HepG2 (cell line): ENCODE data around the gene CARHSP1. TPM values are rescaled to one million over a fixed set of nuclear protein-coding genes. Genes with fewer than 3 reads are reported as not detected.
A peak's percentile ranks its signal among the peaks of the same experiment; 100 is the strongest.

Source experiments
- FOXC1 ChIP-seq: sonication (generic); formaldehyde crosslinking; IDR thresholded peaks from 2 replicates; pipeline ENCODE4 v1.8.0; 2022; ENCODE audit warnings: mild to moderate bottlenecking, missing genetic modification reagents, borderline replicate concordance
- GTF2F1 ChIP-seq: fragments of 150-350 bp; IDR thresholded peaks from 2 replicates; pipeline ENCODE4 v1.6.1; 2014; ENCODE audit warnings: low read length
- LBX2 ChIP-seq: sonication (generic); formaldehyde crosslinking; IDR thresholded peaks from 2 replicates; pipeline ENCODE4 v1.5.0; 2020; ENCODE audit warnings: missing genetic modification reagents, mild to moderate bottlenecking, borderline replicate concordance
- MAF1 ChIP-seq: sonication (generic); formaldehyde crosslinking; IDR thresholded peaks from 2 replicates; pipeline ENCODE4 v1.5.0; 2020; ENCODE audit warnings: missing genetic modification reagents, borderline replicate concordance
- MTA1 ChIP-seq: sonication (generic); formaldehyde crosslinking; IDR thresholded peaks from 2 replicates; pipeline ENCODE4 v1.4.0; 2020; ENCODE audit warnings: missing genetic modification reagents, mild to moderate bottlenecking, borderline replicate concordance
- MZF1 ChIP-seq: sonication (generic); formaldehyde crosslinking; IDR thresholded peaks from 2 replicates; pipeline ENCODE4 v1.8.1; 2023; ENCODE audit warnings: mild to moderate bottlenecking, missing genetic modification reagents, borderline replicate concordance
- NAIF1 ChIP-seq: sonication (generic); formaldehyde crosslinking; IDR thresholded peaks from 2 replicates; pipeline ENCODE4 v1.5.0; 2020; ENCODE audit warnings: mild to moderate bottlenecking, missing genetic modification reagents, borderline replicate concordance
- NR2F2 ChIP-seq: IDR thresholded peaks from 2 replicates; pipeline ENCODE4 v1.6.1; 2012; ENCODE audit warnings: low read depth, inconsistent platforms, borderline replicate concordance
- SCMH1 ChIP-seq: sonication (generic); formaldehyde crosslinking; IDR thresholded peaks from 2 replicates; pipeline ENCODE4 v1.9.0; 2021; ENCODE audit warnings: missing genetic modification reagents, mild to moderate bottlenecking, borderline replicate concordance
- SRSF4 ChIP-seq: fragments of 200-400 bp; formaldehyde crosslinking; IDR thresholded peaks from one replicate; pipeline ENCODE4 v1.6.1; 2018; ENCODE audit warnings: mild to moderate bottlenecking, low read depth, low read length, moderate library complexity; ENCODE audit not compliant: poor library complexity, severe bottlenecking
- USF2 ChIP-seq, 2 experiments: sonication (generic) in 1 of 2; formaldehyde crosslinking in 1 of 2; IDR thresholded peaks; 2 replicates each; pipeline versions ENCODE4 v1.5.1 to v1.6.1; 2011 to 2020; ENCODE audit warnings: borderline replicate concordance in 1 of 2, low read depth in 1 of 2, low read length in 1 of 2, mild to moderate bottlenecking in 1 of 2, missing genetic modification reagents in 1 of 2, moderate library complexity in 1 of 2
- WIZ ChIP-seq: sonication (generic); formaldehyde crosslinking; IDR thresholded peaks from 2 replicates; pipeline ENCODE4 v1.5.1; 2020; ENCODE audit warnings: mild to moderate bottlenecking, missing genetic modification reagents
- YEATS4 ChIP-seq: sonication (generic); formaldehyde crosslinking; IDR thresholded peaks from 2 replicates; pipeline ENCODE4 v1.4.0; 2020; ENCODE audit warnings: missing genetic modification reagents, borderline replicate concordance
- ZBTB3 ChIP-seq: sonication (generic); formaldehyde crosslinking; IDR thresholded peaks from 2 replicates; pipeline ENCODE4 v1.4.0; 2020; ENCODE audit warnings: low read depth, mild to moderate bottlenecking, moderate library complexity, missing genetic modification reagents, borderline replicate concordance
- ZNF235 ChIP-seq: sonication (generic); formaldehyde crosslinking; IDR thresholded peaks from 2 replicates; pipeline ENCODE4 v1.8.1; 2023; ENCODE audit warnings: mild to moderate bottlenecking, missing genetic modification reagents, borderline replicate concordance
- ZNF282 ChIP-seq: fragments of 450-650 bp; IDR thresholded peaks from 2 replicates; pipeline ENCODE4 v1.6.1; 2018; ENCODE audit not compliant: partially characterized antibody
- ZNF317 ChIP-seq: sonication (generic); formaldehyde crosslinking; IDR thresholded peaks from 2 replicates; pipeline ENCODE4 v1.5.0; 2020; ENCODE audit warnings: mild to moderate bottlenecking, missing genetic modification reagents
- ZNF414 ChIP-seq: sonication (generic); formaldehyde crosslinking; IDR thresholded peaks from 2 replicates; pipeline ENCODE4 v1.5.0; 2020; ENCODE audit warnings: missing genetic modification reagents
- ZNF546 ChIP-seq: sonication (generic); formaldehyde crosslinking; conservative IDR thresholded peaks from 2 replicates; pipeline ENCODE4 v1.8.1; 2023; ENCODE audit warnings: mild to moderate bottlenecking, missing genetic modification reagents
- ZNF629 ChIP-seq: sonication (generic); formaldehyde crosslinking; conservative IDR thresholded peaks from 2 replicates; pipeline ENCODE4 v1.5.0; 2020; ENCODE audit warnings: missing genetic modification reagents
- ZNF691 ChIP-seq: sonication (generic); formaldehyde crosslinking; IDR thresholded peaks from 2 replicates; pipeline ENCODE4 v1.4.0; 2020; ENCODE audit warnings: missing genetic modification reagents, low read depth, mild to moderate bottlenecking, borderline replicate concordance
- ZSCAN12 ChIP-seq: sonication (generic); formaldehyde crosslinking; IDR thresholded peaks from 2 replicates; pipeline ENCODE4 v1.9.0; 2021; ENCODE audit warnings: mild to moderate bottlenecking, missing genetic modification reagents
- polyA plus RNA-seq, 8 experiments: library from polyadenylated mRNA; depleted of rRNA in 3 of 8; stranded (reverse) in 7 of 8; unstranded in 1 of 8; fragments of >200 nt; fragmentation: Illumina TruSeq in 4 of 8; extraction: Trizol in 4 of 8; gene quantifications; 2 replicates each; pipeline versions ENCODE4 v1.2.1 to v1.2.3, GENCODE V29; 2011 to 2016; ENCODE audit warnings: low read depth in 4 of 8, missing spikeins in 1 of 8, mixed read lengths in 1 of 8; ENCODE audit not compliant: insufficient read depth in 1 of 8
- total RNA-seq, 5 experiments: library from RNA; depleted of rRNA; stranded (reverse); fragments of >200 nt; fragmentation: Illumina TruSeq; extraction: Trizol; gene quantifications; 2 replicates each; pipeline ENCODE4 v1.2.3, GENCODE V29; 2016; ENCODE audit warnings: low read depth in 1 of 5

Gene CARHSP1
- total and polyA plus RNA-seq, 2 of the 13 experiments (the other 11 are each of a cell fraction or from before 2014, with no cell fraction given) = 173 to 345 TPM

GRCh38 chr16:8869212-8869987 is 594 bp upstream of the CARHSP1 start (continued):
- TF ChIP-seq ZNF414 (CRISPR knock-in tag) (no peak), WIZ (CRISPR knock-in tag) (0 out of 2 replicates have a peak, but pooled peaks have one; percentile 23), ZNF317 (CRISPR knock-in tag) (no peak; the same call in none of the 2 replicates), MTA1 (CRISPR knock-in tag) (peak; percentile 80; the same call in 1 of the 2 replicates), ZNF629 (CRISPR knock-in tag) (no peak), GTF2F1 (no peak), ZBTB3 (CRISPR knock-in tag) (peak; percentile 46; the same call in 1 of the 2 replicates), ZNF691 (CRISPR knock-in tag) (peak; percentile 65; the same call in 1 of the 2 replicates), ZNF546 (CRISPR knock-in tag) (no peak), MAF1 (CRISPR knock-in tag) (0 out of 2 replicates have a peak, but pooled peaks have one; percentile 25), FOXC1 (no peak; the same call in 1 of the 2 replicates), ZNF235 (CRISPR knock-in tag) (no peak), SRSF4 (no peak), ZNF282 (no peak), YEATS4 (CRISPR knock-in tag) (peak; percentile 39; the same call in 1 of the 2 replicates), NR2F2 (no peak), SCMH1 (CRISPR knock-in tag) (no peak), MZF1 (CRISPR knock-in tag) (no peak), LBX2 (CRISPR knock-in tag) (no peak), NAIF1 (CRISPR knock-in tag) (no peak), USF2 (IDR thresholded peaks at IDR 0.05; ENCODE audit: low read depth, low read length) (no peak), USF2 (CRISPR knock-in tag; IDR thresholded peaks at IDR 0.05; ENCODE audit: borderline replicate concordance) (no peak), ZSCAN12 (CRISPR knock-in tag) (peak; percentile 15; the same call in 1 of the 2 replicates)
